NCI-H345 (cell line): ENCODE data around the gene RNF224.
"Not testable (repeated sequence)": the region's sequence is repeated elsewhere in the genome, so short reads cannot be mapped to it uniquely, and the experiment has no call there.

ENCODE experiments used
- DNase-seq: peaks from one replicate; lab custom pipeline; 2025; lab: John Stamatoyannopoulos, UW

RNF224 gene

DNA sequence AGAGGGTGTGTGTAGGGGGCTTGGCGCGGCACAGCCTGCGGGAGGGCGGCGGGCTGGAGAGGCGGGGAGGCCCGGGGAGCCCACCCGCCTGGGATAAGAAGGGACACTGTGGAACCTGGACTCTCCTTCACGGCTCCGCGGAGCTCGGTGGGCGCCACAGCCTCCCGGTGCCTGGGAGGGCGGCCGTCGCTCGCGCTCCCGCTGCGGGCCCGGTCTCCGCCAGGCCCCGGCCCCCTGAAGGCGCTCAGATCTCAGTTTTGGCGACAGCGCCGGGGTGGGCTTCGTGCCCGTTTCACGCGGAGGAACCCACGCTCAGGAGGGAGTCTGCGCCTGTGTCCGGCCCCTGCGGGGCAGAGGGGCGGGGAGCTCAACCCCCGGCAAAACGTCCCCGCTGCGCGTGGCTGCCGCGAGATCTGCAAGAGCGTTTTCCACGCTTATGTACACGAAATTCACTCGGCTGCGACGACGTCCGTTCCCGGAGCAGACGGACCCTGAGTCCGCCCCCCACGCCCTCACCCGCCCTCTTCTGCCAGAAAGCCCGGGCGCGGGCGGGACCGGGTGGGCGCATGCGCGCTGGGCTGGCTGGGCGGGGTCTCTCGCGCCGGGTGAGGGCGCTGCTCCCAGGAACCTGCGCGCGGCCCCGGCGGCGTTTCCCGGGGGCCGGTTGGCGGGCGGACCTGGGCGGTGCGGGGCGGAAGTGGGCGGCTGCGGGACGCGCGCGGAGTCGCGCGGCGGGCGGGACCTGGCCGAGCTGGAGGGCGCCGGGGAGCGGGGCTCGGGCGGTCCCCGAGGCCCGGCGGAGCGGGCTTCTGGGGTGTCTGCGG, 27.5 kb downstream of the RNF224 start, which contains the start of gene NELFB:
Gene NELFB, plus strand, starts transcription at position 704 of the 824 bp plus-strand sequence.
- peak; percentile 92 for DNase-seq

DNA sequence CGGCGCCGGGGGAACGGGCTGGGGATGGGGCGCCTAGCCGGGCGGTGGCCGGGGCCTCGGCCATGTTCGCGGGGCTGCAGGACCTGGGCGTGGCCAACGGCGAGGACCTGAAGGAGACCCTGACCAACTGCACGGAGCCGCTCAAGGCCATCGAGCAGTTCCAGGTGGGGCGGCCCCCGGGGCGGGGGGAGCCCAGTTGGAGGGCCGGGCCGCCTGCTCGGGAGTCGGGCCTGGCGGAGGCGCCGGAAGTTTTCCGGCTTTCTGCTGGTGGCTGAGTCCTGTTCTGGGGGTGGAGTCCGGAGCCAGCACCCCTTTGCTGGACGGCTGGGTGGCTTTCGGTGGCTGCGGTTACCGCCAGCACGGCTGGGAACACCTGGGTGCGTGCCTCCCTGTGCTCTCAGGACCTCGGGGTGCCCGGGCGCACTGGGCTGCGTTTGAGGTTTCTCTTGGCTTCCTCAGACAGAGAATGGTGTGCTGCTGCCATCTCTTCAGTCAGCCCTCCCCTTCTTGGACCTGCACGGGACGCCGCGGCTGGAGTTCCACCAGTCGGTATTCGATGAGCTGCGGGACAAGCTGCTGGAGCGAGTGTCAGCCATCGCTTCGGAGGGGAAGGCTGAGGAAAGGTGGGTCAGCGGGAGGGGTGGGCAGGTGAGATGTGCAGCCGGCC, 28.3 kb downstream of the RNF224 start:
- DNase-seq: peak; percentile 70

DNA sequence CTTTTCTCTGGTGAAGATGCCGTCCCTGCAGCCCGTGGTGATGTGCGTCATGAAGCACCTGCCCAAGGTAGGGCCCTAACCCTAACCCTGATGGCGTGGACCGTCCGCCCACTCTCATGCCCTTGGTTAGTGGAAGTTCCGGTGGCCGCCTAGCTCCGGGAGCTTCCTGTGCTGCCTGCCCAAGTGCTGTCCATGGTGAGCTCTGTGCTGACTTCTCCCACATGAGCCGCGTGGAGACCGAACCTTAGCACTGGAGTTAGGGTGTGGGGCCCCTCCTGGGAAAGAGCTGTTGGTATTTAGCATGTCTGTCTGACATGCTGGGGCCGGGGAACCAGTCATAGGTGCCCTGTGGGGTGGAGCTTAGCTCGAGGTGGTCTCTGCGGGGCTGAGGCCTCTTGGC, 29.1 kb downstream of the RNF224 start:
- DNase-seq: no peak

DNA sequence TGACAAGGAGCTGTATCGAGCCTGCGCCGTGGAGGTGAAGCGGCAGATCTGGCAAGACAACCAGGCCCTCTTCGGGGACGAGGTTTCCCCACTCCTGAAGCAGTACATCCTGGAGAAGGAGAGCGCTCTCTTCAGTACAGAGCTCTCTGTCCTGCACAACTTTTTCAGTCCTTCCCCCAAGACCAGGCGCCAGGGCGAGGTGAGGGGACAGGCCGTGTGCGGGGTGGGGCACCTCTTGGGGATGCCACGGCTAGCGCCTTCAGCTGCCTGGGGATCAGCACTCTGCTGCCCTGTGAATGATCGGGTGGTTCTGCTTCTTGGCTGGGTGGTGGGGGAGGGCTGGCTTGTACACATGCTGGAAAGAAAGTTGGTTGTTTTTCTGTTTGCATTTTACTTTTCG, 29.6 kb downstream of the RNF224 start:
- no peak for DNase-seq

DNA sequence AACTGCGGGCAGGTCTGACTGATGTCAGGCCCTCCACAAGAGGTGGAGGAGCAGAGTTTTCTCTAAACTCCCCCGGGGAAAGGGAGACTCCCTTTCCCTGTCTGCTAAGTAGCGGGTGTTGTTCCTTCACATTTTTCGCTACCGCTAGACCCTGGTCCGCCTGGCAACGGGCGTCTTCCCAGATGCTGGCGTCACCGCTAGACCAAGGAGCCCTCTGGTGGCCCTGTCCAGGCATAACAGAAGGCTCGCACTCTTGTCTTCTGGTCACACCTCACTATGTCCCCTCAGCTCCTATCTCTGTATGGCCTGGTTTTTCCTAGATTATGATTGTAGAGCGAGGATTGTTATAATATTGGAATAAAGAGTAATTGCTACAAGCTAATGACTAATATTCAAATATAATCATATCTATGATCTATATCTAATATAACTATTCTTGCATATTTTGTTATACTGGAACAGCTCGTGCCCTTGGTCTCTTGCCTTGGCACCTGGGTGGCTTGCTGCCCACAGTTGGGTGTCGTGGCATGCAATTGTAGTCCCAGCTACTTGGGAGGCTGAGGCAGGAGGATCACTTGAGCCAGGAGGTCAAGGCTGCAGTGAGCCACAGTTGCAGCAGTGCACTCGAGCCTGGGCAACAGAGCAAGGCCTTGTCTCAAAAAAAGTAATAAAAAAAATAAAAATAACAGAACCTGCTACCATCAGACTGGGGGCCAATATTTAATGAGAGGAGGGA, 35.0 kb downstream of the RNF224 start:
- DNase-seq: not testable (repeated sequence)

DNA sequence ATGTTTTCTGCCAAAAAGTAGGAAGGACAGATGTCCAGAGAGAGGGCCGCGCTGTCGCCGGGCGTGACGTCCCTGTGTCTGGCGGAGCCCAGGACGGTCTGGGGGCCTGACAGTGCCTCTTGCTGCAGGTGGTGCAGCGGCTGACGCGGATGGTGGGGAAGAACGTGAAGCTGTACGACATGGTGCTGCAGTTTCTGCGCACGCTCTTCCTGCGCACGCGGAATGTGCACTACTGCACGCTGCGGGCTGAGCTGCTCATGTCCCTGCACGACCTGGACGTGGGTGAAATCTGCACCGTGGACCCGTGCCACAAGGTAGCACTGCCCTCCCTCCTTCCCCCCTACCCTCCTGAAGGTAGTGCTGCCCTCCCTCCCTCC, 35.6 kb downstream of the RNF224 start:
- no peak for DNase-seq

DNA sequence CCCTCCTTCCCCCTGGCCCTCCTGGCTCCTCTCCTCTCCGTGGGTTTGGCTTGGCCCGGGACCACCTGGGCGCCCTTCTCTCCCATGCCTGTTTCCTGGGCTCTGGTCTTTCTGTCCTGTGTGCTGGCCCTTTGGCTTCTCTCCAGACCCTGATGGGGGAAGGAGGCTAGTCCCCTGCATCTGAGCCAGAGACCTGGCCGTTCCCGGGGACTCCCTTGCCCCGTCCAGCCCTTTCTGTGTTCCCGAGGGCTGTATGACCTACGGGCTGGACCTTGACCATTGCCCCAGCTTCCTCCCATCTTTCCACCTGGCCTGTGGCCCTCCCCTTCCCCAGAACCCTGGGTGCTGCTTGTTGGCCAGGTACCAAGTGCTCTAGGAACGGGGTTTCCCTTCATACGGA, 36.2 kb downstream of the RNF224 start:
- no peak for DNase-seq

DNA sequence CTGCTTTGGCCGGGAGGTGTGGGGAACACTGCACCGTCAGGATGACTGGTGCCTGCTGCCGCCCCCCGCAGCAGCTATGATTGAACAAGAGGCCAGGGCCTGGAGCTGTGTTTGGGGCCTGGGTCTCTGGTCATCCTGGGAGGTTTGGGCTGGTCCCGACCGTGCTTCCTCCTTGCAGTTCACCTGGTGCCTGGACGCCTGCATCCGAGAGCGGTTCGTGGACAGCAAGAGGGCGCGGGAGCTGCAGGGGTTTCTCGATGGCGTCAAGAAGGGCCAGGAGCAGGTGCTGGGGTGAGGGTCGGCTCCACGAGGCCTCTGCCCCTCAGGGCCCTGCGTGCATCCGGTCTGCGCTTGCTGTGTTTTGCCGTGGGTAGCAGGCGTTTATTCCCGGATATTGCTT, 36.8 kb downstream of the RNF224 start:
- DNase-seq: no peak

DNA sequence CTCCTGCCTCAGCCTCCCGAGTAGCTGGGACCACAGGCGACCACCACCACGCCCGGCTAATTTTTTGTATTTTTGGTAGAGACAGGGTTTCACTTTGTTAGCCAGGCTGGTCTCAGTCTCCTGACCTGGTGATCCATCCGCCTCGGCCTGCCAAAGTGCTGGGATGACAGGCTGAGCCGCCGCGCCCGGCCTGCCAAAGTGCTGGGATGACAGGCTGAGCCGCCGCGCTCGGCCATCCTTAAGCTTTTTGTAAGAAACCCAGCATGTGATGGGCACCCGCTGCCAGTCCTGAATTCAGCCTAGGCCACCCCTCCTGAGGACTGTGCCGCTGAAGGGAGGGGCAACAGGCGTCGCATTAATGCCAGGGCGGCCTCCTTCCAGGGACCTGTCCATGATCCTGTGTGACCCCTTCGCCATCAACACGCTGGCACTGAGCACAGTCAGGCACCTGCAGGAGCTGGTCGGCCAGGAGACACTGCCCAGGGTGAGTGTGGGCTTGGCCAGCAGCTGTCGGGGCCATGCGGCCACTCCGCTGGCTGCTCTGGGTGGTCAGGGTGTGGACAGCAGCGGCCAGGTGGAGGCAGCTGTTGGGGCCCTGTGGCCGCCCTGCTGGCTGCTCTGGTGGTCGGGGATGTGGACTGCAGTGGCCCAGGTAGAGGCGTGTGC, 38.3 kb downstream of the RNF224 start:
- DNase-seq: no peak

DNA sequence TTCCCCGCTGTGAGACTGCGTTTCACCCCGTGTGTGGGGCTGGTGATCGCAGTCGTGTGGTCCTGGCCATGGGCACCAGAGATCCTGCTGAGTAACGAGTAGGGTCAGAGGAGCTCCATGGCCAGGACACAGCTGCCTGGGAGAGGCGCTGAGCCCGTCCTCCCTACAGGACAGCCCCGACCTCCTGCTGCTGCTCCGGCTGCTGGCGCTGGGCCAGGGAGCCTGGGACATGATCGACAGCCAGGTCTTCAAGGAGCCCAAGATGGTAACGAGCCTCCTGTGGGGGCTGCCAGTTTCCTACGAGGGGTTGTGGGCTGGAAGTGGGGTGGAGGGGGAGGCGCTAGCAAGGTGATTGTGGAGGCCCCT, 38.8 kb downstream of the RNF224 start:
- no peak for DNase-seq

DNA sequence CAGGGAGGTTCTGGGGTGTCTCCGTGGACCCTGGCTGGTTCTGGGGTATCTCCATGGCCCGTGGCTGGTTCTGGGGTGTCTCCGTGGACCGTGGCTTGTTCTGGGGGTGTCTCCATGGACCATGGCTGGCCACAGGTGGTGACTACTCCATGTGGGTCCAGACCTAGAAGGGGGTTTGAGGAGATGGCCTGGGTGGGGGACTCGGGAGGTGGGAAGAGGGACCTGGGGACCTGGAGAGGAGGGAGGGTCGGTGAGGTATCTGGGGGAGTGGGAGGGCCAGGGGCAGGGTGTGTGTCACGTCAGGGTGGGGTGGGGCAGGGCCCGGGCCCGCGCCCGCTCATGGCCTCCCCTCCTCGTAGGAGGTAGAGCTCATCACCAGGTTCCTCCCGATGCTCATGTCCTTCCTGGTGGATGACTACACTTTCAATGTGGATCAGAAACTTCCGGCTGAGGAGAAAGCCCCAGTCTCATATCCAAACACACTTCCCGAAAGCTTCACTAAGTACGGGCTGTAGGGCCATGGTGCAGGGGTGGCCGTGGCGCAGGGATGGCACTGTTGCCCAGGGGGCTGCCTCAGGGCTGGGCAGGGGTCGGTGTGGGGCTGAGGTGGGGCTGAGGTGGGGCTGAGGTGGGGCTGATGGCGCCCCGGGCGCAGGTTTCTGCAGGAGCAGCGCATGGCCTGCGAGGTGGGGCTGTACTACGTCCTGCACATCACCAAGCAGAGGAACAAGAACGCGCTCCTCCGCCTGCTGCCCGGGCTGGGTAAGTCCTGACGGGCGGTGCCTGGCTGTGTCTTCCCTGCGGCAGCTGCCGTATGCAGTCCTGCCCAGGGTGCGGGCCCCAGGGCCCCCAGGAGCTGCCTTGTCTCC, 39.5 kb downstream of the RNF224 start:
- DNase-seq: no peak

DNA sequence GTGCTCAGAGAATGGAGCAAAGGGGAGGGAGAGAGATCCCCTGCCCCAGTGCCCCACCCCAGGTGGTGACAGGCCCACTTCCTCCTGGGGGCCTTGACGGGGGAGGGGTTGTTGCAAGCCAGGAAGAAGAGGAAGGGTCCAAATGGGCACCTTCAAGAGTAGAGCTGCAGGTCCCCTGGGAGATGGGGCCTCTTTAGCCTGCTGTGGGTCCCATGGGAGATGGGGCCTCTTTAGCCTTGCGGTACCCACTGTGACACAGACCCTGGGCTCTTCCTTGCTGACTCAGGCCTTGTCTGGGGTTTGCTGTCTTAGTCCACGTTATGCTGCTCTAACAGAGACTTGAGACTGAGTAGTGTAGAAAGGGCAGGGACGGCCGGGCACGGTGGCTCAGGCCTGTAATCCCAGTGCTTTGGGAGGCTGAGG, 40.6 kb downstream of the RNF224 start:
- no peak for DNase-seq

DNA sequence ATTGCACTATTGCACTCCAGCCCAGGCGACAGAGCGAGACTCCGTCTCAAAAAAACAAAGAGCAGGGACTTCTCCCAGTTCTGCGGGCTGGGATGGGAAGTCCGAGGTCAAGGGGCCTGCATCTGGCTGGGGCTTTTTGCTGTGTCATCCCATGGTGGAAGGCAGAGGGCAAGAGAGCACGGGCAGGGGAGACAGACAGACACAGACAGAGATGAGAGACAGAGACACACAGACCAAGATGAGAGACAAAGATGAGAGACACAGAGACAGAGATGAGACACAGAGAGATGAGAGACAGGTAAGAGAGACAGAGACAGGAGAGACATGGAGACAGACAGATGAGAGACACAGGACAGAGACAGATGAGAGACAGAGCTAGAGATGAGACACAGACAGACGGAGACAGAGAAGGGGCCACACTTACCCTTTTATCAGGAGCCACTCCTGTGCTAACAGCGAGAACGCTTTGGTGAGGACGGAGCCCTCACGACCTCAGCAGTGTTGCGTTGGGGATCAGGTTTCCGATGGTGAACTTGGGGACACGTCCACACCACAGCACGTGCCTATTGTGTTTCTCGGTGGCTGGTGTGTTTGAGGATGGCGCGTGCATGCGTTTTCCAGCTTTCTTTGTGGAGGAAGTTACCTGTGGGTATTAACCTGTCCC, 41.4 kb downstream of the RNF224 start:
- no peak for DNase-seq

DNA sequence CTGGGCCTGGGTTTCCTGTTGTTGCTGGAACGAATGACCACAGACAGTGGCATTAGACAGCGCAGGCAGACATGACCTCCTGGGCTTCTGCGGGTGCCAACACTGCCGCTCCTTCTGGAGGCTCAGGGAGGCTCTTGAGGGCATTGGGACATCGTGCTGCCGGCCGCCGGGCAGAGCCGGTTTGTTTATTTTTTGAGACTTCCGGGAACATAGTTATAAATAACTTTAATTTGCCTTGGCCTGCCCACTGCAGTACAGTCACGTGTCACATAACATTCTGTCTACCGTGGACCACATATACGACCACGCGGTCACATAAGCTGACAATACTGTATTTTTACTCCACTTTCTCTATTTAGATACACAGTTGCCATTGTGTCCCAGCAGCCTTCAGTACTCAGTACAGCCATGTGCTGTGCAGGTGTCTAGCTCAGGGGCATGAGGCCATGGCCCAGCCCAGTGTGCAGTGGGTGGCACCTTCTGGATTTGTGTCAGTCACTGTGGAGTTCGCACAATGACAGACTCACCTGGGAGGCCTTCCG, 42.0 kb downstream of the RNF224 start:
- DNase-seq: no peak

DNA sequence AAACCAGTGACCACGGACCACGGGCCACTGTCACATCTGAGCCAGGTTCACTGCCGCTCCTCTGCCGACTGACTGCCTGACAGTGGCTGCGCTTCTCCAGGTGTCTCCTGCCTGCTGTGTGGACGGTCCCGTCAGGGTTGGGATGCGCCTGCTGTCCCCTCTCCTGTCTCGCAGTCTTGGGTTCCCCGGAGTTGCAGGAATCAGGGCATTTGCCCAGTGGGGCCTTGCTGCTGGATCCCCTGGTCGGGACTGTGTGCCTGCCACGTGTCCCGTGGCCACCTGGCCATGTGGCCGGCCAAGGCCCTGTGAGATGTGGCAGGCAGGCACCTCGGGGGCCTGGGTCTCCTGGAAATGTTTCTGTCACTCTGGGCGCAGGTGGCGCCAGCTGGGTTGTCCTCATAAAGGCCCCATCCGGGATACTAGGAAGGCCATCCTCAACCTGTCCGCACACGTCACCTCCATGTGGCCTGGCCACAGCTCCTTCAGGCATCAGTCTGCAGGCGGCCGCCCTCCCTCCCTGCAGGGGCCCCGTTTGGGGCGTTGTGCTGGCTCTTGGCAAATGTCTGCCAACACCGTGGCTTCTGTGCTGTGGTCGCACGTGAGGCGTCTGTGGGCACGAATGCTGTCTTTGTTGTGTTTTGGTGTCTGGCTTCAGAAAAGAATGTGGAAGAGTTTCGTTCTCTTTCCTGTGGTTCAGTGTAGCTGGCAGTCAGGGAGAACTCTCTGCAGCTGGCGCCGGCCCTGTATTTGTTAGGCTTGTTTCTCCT, 43.8 kb downstream of the RNF224 start:
- no peak for DNase-seq

DNA sequence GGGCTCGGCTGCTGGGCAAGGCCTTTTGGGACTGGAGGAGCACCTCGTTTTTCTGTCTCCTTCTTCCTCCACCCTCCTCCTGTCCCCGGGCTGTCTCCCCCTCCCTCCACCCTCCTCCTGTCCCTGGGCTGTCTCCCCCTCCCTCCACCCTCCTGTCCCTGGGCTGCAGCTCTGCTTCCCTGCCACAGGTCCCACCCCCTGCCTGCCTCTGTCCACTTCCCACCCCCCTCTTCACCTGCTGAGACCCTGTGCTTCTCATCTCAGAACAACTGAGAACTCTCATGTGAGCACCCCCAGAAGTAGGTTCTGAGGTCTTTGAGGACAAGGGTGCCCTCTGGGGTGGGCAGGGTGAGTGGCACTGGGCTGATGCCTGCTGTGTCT, 44.4 kb downstream of the RNF224 start:
- DNase-seq: no peak

DNA sequence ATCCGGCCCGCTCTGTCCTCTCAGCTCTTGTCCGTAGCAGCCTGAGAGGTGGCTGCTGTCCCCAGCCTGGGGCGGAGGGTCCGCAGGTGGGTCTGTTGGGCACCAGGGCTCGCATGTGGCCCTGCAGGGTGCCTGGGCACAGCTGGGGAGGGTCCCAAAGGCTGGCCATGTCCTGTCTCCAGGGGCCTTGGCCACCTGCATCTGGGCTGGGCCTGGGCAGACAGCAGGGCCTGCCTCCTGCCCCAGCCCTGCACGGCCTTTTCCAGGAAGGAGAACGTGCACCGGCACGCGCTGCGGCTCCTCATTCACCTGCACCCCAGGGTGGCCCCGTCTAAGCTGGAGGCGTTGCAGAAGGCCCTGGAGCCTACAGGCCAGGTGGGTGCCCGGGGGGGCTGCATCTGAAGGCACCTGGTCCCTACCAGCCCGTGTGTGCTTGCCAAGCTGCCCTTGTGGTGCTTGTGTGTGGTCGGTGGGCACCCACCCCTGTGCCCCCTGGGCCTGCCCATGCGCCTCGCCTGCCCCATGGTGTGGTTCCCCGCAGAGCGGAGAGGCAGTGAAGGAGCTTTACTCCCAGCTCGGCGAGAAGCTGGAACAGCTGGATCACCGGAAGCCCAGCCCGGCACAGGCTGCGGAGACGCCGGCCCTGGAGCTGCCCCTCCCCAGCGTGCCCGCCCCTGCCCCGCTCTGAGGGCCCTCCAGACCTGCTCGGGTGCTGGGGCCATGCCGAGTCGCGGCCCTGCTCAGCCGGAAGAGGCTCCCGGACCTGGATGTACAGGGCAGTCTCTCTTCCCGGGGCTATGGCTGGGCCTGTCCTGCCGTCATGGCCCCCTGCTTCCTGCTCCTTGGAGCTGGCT, 45.2 kb downstream of the RNF224 start:
- peak; percentile 56 for DNase-seq

DNA sequence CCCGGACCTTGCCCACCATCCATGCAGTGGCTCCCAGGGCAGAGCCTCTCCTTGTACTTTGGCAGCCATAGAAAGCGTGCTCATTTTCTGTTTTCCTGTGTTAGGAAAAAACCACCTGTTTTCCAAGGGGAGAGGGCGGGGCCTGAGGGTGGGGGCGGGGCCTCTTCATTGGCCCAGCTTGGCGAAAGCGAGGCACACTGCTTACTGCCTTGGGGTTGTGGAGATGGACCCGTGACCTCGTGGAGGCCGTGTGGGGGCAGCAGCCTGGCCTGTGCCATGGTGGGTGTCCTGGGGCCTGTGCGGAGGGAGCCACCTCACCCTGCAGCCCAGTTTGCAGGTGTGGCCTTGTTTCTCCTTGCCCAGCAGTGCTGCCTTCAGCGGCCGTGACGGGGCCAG, 45.8 kb downstream of the RNF224 start:
- DNase-seq: no peak
